Omental fat pad (tissue), 4 donors: ENCODE measurements around the gene AMBN. TPM values are rescaled to one million over a fixed set of nuclear protein-coding genes. Genes with fewer than 3 reads are reported as not detected.

Experiments
- ATAC-seq: fragments of 150-250 bp; one replicate; pipeline ENCODE4 v1.9.1; 2016; ENCODE audit warnings: mild to moderate bottlenecking, moderate library complexity; ENCODE audit not compliant: low FRiP score
- DNase-seq: peaks from one replicate; pipeline ENCODE4 v3.0.0-alpha.2; 2019; ENCODE audit warnings: low spot score
- CTCF ChIP-seq, 3 donors: fragments of 450-650 bp; IDR thresholded peaks; one replicate each; pipeline ENCODE4 v1.5.1; 2016 to 2017; ENCODE audit warnings: antibody characterized with exemption in 3 of 3, mild to moderate bottlenecking in 3 of 3, moderate library complexity in 2 of 3
- total RNA-seq, 4 donors: library from RNA; depleted of rRNA; stranded (reverse); fragments of >200 nt; gene quantifications; one replicate each; pipeline ENCODE4 v1.1.0, GENCODE V29; 2016

The AMBN gene
- total RNA-seq, 4 donors from 2014 or later: not detected

- no peak for DNase-seq
- TF ChIP-seq CTCF (IDR thresholded peaks at IDR 0.05): no peak
- ATAC-seq: no peak
These were observed 14.4 kb downstream of the AMBN start for GRCh38 chr4:70606459-70606858.

GRCh38 chr4:70607334-70607853 lies 15.3 kb downstream of the AMBN start:
- ATAC-seq: no peak
- DNase-seq: no peak
- no peak for TF ChIP-seq CTCF (IDR thresholded peaks at IDR 0.05)

GRCh38 chr4:70608324-70608723 lies 16.3 kb downstream of the AMBN start:
- DNase-seq (no peak), ATAC-seq (no peak)
- TF ChIP-seq CTCF (IDR thresholded peaks at IDR 0.05): no peak

GRCh38 chr4:70613306-70614183 lies 21.5 kb downstream of the AMBN start:
- ATAC-seq (peak; percentile 52), DNase-seq (no peak)
- no peak for TF ChIP-seq CTCF (IDR thresholded peaks at IDR 0.05)

GRCh38 chr4:70614184-70614555 lies 22.1 kb downstream of the AMBN start:
- peak; percentile 14 for ATAC-seq
- DNase-seq: no peak
- no peak for TF ChIP-seq CTCF (IDR thresholded peaks at IDR 0.05)

- no peak for ATAC-seq
- DNase-seq: no peak
- no peak for TF ChIP-seq CTCF (IDR thresholded peaks at IDR 0.05)
These were observed 27.2 kb downstream of the AMBN start for GRCh38 chr4:70619288-70619687.

- ATAC-seq (no peak), DNase-seq (no peak)
- no peak for TF ChIP-seq CTCF (IDR thresholded peaks at IDR 0.05)
These were observed 27.7 kb downstream of the AMBN start for GRCh38 chr4:70619778-70620177.
